Measurements from ENCODE around the gene POMGNT2.

GRCh38 chr3:43031889-43032545 lies 73.9 kb downstream of the POMGNT2 start:
- TF ChIP-seq REST (IDR thresholded peaks at IDR 0.05; ENCODE audit: insufficient replicate concordance, low read depth) (no peak), SPI1 (IDR thresholded peaks at IDR 0.05; ENCODE audit: borderline replicate concordance, low read depth) (no peak), POLR2AphosphoS5 (IDR thresholded peaks at IDR 0.05; ENCODE audit: low read depth) (no peak), CTCF (IDR thresholded peaks at IDR 0.05; ENCODE audit: insufficient read depth, low read length) (no peak)
